Fibroblast of skin of left biceps (primary cell): ENCODE results near the gene RBM28.
A peak's percentile ranks its signal among the peaks of the same experiment; 100 is the strongest.

ENCODE experiments used
- DNase-seq, 2 experiments: peaks; one replicate each; pipeline ENCODE4 v3.0.0-alpha.2; 2013; ENCODE audit warnings: low read depth in 2 of 2

RBM28 gene

GRCh38 chr7:128262273-128263028 lies 81.3 kb downstream of the RBM28 start:
- DNase-seq, result no peak

DNA sequence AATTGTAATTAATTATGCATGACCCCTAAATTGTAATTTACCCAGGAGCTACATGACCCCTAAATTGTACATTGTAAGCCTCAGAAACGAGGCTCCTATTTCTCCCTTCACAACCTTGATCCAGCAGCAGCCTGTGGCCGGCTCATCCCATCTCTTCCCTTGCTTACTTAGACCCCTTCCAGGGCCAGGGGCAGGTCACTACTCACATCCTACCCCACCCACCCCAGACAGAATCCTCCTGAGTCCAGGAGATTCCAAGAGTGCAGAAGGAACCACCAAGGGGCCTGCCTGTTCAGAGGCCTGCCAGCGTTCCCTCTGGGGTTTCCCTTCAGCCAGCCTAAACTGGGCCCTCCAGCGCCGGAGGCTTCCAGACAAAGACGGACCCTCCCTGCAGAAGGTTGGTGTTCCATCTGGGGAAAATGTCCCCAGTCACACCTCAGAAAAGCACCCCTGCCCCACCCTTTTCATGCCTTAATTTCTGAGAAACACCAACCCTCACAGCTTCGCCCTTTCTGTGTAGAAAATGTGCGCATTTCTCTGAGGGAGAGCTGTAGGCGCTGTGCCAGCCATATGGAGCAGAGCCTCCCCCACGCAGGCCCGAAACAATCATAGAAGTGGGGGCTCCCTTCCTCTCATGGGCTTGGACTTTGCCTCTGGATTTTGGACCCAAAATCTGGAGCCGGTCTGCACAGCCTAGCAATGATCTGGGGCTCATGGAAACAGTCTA lies 83.5 kb downstream of the RBM28 start:
- DNase-seq, result no peak

DNA sequence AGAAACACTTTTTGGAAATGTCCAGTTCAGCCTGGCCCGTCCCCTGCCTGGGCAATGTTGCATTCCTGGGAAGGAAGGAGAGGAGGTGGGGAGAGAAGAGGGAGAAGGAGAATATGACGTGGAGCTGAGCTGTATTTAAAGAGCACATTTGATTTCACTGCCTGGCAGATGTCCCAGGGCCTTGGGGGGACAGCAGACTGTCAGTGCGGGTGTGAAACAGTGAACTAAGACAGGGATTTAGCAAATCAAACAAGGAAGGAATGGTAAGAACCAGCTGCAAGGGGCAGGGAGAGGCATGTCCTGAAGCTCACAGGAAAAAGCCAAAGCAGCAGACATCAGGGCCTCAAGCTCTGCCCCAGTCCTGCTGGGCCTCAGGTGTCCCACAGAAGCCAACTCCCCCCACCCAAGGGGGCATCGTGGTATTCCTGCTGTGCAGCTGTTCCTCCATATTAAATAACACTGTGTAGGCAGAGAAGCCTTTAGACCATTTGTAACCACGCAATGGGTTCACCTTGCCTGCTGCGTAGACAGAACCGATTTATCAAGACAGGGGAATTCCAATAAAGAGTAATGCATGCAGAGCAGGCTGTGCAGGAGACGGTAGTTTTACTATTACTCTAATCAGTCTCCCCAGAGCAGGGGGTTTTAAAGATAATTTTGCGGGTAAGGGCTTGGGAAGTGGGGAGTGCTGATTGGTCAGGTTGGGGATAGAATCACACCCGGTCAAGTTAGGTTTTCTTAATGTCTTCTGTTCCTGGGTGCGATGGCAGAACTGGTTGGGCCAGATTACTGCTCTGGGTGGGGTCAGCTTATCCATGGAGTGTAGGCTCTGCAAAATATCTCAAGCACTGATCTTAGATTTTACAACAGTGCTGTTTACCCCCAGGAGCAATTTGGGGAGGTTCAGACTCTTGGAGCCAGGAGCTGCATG lies 84.3 kb downstream of the RBM28 start:
- peak in 1 of 2 experiments; percentile 4 for DNase-seq

DNA sequence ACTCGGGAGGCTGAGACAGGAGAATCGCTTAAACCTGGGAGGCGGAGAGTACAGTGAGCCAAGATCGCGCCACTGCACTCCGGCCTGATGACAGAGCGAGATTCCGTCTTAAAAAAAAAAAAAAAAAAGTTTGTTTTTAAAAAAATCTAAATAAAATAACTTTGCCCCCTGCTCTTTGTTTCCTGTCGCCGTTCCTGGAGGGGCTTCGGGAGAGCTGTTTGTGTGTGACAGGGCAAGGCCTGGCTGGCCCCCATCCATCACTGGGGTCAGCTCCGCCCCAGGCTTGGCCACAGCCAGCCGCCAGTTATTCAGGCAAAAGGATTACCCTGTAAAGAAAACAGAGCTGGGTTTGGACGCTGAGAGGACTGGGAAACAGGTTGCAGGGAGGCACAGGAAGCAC lies 86.2 kb downstream of the RBM28 start:
- no peak for DNase-seq

- DNase-seq, result no peak
These were observed 88.4 kb downstream of the RBM28 start for GRCh38 chr7:128255271-128255670.

- DNase-seq, result no peak
These were observed 89.2 kb downstream of the RBM28 start for GRCh38 chr7:128254470-128254869.

- no peak for DNase-seq
These were observed 90.0 kb downstream of the RBM28 start for GRCh38 chr7:128253701-128254100.

GRCh38 chr7:128251337-128251736 lies 92.4 kb downstream of the RBM28 start:
- DNase-seq, result no peak
